Measurements from ENCODE around the gene ARL6IP5.
A peak's percentile ranks its signal among the peaks of the same experiment; 100 is the strongest.

Gene ARL6IP5

GRCh38 chr3:69085833-69086722 is 1.3 kb downstream of the ARL6IP5 start:
- DNase-seq = peak; percentile 85

DNA sequence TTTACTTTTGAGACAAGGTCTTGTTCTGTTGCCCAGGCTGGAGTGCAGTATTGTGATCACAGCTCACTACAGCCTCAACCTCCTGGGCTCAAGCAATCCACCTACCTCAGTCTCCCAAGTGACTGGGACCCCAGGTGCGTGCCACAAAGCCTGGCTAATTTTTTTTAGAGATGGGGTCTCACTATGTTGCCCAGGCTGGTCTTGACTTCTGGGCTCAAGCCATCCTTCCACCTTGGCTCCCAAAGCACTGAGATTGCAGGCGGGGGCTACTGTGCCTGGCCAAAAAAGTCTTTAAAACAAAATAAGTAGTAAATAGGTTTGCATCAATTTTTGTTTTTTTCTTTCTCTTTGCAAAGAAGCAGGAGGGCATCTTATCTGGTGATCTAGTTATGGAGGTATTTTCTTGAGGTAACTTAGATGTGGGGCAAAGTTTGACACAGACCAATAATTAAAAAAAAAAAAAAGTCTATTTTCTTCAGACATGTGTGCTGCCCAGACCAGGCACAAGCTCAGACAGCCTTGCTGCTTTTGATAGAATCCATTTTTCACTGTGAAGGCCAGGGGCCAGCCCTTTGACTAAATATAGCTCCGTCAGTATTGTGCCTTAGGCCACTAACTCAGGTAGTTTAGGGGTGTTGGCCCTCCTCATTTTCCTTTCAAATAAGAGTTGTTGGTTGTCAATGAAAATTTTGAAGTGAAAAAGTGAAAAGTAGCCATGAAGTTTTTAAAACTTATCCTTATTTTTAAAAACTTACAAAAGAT is 2.5 kb downstream of the ARL6IP5 start:
- no peak for DNase-seq

- DNase-seq = peak; percentile 72
These were observed 3.3 kb downstream of the ARL6IP5 start for GRCh38 chr3:69088063-69088462.

DNA sequence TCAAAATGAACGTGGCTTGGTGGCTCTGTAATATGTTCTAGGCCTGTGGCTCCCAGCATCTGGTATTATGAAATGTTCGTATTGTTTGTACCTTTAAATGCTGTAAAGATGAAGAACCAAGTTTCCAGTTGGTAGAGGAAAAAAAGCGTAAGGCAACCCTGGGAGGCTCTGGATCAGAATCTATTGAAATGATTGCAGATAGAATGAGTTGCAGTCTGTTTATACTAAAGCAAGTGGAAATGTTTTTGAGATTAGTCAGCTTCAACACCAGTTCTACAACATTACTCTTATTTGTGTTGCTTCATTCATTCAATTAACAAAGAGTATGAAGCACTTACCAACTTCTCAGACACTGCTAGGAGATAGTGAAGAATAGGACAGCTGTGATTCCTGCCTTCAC is 5.3 kb downstream of the ARL6IP5 start:
- DNase-seq = no peak

- DNase-seq = peak; percentile 34
These were observed 6.8 kb downstream of the ARL6IP5 start for GRCh38 chr3:69091389-69092029.

DNA sequence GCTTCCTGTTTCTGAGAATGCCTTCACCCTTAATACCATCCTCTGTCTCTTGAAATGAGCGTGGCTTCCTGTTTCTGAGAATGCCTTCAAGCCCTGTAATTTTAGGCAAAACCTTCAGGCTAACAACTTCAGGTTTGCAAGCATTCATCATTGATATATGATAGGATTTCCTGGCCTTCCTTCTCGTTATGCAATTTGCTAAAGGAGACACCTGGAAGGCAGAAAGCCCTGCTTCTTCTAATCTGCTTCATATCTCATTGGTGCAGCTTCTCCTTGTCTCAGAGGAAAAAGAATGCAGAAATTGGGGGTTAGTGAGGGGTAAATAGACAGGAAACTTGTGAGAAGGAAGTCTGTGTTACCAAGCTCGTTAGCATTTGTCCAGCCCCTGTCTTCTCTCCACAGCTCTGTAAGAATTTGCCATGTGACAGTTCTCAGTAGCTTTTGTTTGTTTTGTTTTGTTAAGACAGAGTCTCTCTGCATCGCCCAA is 7.3 kb downstream of the ARL6IP5 start:
- DNase-seq = peak; percentile 87

GRCh38 chr3:69094467-69095205 is 9.9 kb downstream of the ARL6IP5 start:
- peak; percentile 64 for DNase-seq

- DNase-seq = peak; percentile 60
These were observed 10.9 kb downstream of the ARL6IP5 start for GRCh38 chr3:69095636-69096035.

DNA sequence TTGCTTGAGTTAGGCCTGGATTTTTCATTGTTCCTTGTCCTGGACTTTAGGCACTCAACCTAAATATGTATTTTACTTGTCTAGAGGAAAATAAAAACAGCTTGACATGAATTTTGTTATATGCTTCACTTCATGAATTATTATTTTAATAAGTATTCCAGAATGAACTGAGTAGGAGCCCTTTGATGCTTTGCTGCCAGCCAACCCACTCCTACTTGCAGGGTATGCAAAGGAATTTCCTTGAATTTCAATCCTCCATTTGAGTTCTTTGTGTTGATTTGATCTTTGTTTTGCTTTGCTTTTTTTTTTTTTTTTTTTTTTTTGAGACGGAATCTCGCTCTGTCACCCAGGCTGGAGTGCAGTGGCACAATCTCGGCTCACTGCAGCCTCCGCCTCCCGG is 11.6 kb downstream of the ARL6IP5 start:
- no peak for DNase-seq

- DNase-seq = no peak
These were observed 12.8 kb downstream of the ARL6IP5 start for GRCh38 chr3:69097407-69098086.

DNA sequence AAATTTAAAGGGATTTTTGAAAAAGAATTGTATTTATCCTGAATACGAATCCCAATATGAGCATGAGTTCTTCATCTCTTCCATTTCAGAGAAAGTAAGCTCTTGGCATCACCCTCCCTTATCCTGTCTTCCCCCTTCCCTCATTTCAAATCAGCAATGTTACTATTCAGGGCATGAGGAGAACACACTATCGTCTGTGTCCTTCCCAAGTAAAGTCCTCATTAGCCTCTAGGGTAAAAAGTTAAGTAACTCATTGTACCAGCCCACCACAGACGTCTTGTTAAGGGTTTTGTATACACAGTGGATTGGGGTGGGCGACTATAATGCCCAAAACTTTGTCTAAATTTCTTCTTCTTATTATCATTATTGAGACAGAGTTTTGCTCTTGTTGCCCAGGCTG is 14.8 kb downstream of the ARL6IP5 start:
- no peak for DNase-seq

- DNase-seq = no peak
These were observed 17.6 kb downstream of the ARL6IP5 start for GRCh38 chr3:69102384-69102783.

DNA sequence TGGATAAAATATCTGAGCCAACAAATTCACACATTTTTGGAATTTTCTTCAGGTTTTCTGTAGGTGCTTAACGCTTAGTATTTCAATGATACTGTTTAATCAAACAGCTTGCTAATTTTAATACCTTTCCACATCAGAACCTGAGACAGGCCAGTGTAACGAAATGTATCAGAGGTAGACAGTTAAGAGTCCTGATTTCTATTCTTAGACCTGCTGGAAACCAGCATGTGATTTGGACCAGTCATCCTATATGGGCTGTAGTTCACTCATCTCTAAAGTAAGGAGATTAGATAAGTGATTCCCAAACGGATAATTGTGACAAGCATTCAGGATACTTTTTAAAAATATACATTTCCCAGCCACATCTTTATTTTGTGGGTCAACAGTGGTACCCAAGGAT is 18.4 kb downstream of the ARL6IP5 start:
- DNase-seq = no peak

- no peak for DNase-seq
These were observed 19.8 kb downstream of the ARL6IP5 start for GRCh38 chr3:69104586-69104985.

- DNase-seq = no peak
These were observed 20.6 kb downstream of the ARL6IP5 start for GRCh38 chr3:69105320-69105719.

- DNase-seq = no peak
These were observed 23.1 kb downstream of the ARL6IP5 start for GRCh38 chr3:69107841-69108240.

- no peak for DNase-seq
These were observed 24.1 kb downstream of the ARL6IP5 start for GRCh38 chr3:69108811-69109210.

GRCh38 chr3:69110941-69111546 is 26.3 kb downstream of the ARL6IP5 start:
- no peak for DNase-seq

DNA sequence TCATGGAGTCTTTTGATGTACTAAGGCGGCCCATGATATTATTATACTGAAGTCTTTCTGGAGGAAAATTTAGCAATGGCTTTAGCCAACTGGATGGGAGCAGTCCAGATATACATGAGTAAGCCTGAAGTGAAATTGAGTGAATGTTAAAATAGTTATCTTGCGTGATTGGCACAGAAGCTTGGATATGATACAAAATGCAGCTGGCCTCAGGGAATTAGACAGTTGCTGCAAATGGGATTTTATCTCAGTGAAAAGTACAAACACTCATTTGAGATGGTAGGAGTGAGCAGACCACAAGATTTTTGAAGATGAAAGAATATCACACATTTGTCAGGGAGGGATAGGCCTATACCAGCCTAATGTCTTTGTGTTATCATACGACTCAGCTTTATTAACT is 28.8 kb downstream of the ARL6IP5 start:
- no peak for DNase-seq

GRCh38 chr3:69115731-69116130 is 31.0 kb downstream of the ARL6IP5 start:
- no peak for DNase-seq

GRCh38 chr3:69116162-69116561 is 31.4 kb downstream of the ARL6IP5 start:
- no peak for DNase-seq

DNA sequence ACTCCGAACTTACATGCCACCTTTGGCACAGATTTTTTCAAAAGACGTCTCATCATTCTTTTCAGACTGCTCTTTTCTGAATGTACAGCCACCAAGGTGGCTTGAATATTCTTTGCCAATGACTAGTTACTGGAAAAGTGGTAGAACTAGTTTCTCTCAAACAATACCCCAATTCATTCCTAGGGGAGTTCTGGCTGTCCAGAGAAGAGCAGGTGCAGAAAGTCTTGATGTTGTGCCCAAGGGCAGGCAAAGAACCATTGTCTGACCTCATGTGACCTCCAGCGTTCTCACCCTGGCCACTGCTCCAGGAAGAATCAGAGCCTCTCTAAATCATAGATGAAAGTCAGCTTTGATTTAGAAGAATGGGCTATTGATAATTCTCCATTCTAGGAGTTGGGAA is 32.2 kb downstream of the ARL6IP5 start:
- no peak for DNase-seq
